Sigmoid colon (tissue), 4 donors: ENCODE data around the gene GAA.

ENCODE experiments used
- CTCF ChIP-seq, 4 experiments: fragments of 450-650 bp in 3 of 4; fragments of 200-600 bp in 1 of 4; IDR thresholded peaks; one replicate each; pipeline ENCODE4 v1.5.1; 2016 to 2019; ENCODE audit warnings: antibody characterized with exemption in 4 of 4, mild to moderate bottlenecking in 3 of 4, moderate library complexity in 2 of 4
- POLR2AphosphoS5 ChIP-seq, 4 donors: sonication (generic); formaldehyde crosslinking; IDR thresholded peaks; one replicate each; pipeline ENCODE4 v1.6.1; 2017; ENCODE audit warnings: antibody characterized with exemption in 4 of 4

GRCh38 chr17:80110447-80110812 is 9.0 kb downstream of the GAA start:
- TF ChIP-seq POLR2AphosphoS5 (IDR thresholded peaks at IDR 0.05), result no peak
- TF ChIP-seq CTCF (IDR thresholded peaks at IDR 0.05), result no peak
